WTC11 (cell line): ENCODE measurements around the gene NPAS3.

Source experiments
- CREB1 ChIP-seq: sonication (generic); formaldehyde crosslinking; IDR thresholded peaks from 2 replicates; pipeline ENCODE4 v1.8.0; 2023; ENCODE audit warnings: mild to moderate bottlenecking, missing genetic modification reagents
- FOXP1 ChIP-seq: sonication (generic); formaldehyde crosslinking; IDR thresholded peaks from 2 replicates; pipeline ENCODE4 v1.8.0; 2022; ENCODE audit warnings: missing genetic modification reagents, mild to moderate bottlenecking, moderate library complexity, borderline replicate concordance
- GRHL2 ChIP-seq: fragments of 250-450 bp; sonication (Bioruptor Pico); IDR thresholded peaks from 2 replicates; pipeline ENCODE4 v1.8.0; 2022; ENCODE audit warnings: mild to moderate bottlenecking, moderate library complexity; ENCODE audit not compliant: insufficient replicate concordance, severe bottlenecking
- IRF2 ChIP-seq: sonication (generic); formaldehyde crosslinking; IDR thresholded peaks from 2 replicates; pipeline ENCODE4 v1.8.0; 2022; ENCODE audit warnings: low read depth, missing genetic modification reagents, borderline replicate concordance
- MYBL2 ChIP-seq: sonication (generic); formaldehyde crosslinking; IDR thresholded peaks from 2 replicates; pipeline ENCODE4 v1.8.1; 2023; ENCODE audit warnings: mild to moderate bottlenecking, moderate library complexity, missing genetic modification reagents
- TCF7 ChIP-seq: sonication (generic); formaldehyde crosslinking; IDR thresholded peaks from 2 replicates; pipeline ENCODE4 v1.8.0; 2022; ENCODE audit warnings: mild to moderate bottlenecking, low read depth, missing genetic modification reagents, moderate library complexity
- ZNF317 ChIP-seq: sonication (generic); formaldehyde crosslinking; IDR thresholded peaks from 2 replicates; pipeline ENCODE4 v1.8.1; 2023; ENCODE audit warnings: low read depth, mild to moderate bottlenecking, moderate library complexity, missing genetic modification reagents, borderline replicate concordance
- TF ChIP-seq, protein P1 (sequence below): fragments of 200-600 bp; IDR thresholded peaks from 2 replicates; pipeline ENCODE4 v1.8.0; 2022; ENCODE audit warnings: antibody characterized with exemption
- TF ChIP-seq, protein P2 (sequence below): sonication (generic); formaldehyde crosslinking; conservative IDR thresholded peaks from 2 replicates; pipeline ENCODE4 v1.8.1; 2022; ENCODE audit warnings: mild to moderate bottlenecking, missing genetic modification reagents
- TF ChIP-seq, protein P3 (sequence below): sonication (generic); formaldehyde crosslinking; IDR thresholded peaks from 2 replicates; pipeline ENCODE4 v1.8.0; 2023; ENCODE audit warnings: missing genetic modification reagents
- TF ChIP-seq, protein P4 (sequence below): sonication (generic); formaldehyde crosslinking; IDR thresholded peaks from 2 replicates; pipeline ENCODE4 v1.8.0; 2022; ENCODE audit warnings: mild to moderate bottlenecking, missing genetic modification reagents

DNA sequence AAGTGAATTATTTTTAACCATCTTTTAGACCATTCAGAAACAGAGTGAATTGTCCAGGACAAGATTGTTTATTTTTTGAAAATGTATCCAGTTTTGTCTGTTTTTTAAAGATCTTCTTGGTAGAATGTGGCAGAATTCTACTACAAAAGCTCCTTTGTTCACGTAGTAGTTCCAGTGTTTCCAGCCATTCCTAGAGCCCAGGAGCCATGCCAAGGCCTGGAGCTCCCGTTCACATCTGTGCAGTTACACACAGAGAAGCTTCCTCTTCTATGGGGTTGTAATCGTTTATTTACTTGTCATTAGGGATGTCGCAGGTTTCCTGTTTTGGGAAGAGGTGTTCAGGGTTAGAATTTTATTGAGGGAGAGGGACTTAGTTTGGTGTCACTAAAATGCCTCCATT lies 409.8 kb downstream of the NPAS3 start:
- TF ChIP-seq MYBL2 (CRISPR knock-in tag) (no peak), IRF2 (no peak), ZNF317 (CRISPR knock-in tag) (no peak), GRHL2 (CRISPR knock-in tag) (no peak), FOXP1 (CRISPR knock-in tag) (no peak), CREB1 (CRISPR knock-in tag) (no peak), TCF7 (CRISPR knock-in tag) (no peak)
- TF ChIP-seq, protein P1, sequence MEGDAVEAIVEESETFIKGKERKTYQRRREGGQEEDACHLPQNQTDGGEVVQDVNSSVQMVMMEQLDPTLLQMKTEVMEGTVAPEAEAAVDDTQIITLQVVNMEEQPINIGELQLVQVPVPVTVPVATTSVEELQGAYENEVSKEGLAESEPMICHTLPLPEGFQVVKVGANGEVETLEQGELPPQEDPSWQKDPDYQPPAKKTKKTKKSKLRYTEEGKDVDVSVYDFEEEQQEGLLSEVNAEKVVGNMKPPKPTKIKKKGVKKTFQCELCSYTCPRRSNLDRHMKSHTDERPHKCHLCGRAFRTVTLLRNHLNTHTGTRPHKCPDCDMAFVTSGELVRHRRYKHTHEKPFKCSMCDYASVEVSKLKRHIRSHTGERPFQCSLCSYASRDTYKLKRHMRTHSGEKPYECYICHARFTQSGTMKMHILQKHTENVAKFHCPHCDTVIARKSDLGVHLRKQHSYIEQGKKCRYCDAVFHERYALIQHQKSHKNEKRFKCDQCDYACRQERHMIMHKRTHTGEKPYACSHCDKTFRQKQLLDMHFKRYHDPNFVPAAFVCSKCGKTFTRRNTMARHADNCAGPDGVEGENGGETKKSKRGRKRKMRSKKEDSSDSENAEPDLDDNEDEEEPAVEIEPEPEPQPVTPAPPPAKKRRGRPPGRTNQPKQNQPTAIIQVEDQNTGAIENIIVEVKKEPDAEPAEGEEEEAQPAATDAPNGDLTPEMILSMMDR = no peak
- TF ChIP-seq, protein P2, sequence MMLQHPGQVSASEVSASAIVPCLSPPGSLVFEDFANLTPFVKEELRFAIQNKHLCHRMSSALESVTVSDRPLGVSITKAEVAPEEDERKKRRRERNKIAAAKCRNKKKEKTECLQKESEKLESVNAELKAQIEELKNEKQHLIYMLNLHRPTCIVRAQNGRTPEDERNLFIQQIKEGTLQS (CRISPR knock-in tag) = no peak
- TF ChIP-seq, protein P3, sequence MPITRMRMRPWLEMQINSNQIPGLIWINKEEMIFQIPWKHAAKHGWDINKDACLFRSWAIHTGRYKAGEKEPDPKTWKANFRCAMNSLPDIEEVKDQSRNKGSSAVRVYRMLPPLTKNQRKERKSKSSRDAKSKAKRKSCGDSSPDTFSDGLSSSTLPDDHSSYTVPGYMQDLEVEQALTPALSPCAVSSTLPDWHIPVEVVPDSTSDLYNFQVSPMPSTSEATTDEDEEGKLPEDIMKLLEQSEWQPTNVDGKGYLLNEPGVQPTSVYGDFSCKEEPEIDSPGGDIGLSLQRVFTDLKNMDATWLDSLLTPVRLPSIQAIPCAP (CRISPR knock-in tag) = no peak
- TF ChIP-seq, protein P4, sequence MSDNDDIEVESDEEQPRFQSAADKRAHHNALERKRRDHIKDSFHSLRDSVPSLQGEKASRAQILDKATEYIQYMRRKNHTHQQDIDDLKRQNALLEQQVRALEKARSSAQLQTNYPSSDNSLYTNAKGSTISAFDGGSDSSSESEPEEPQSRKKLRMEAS (CRISPR knock-in tag) = no peak
